ENCODE data around the gene ATP2A3.
A peak's percentile ranks its signal among the peaks of the same experiment; 100 is the strongest.

The ATP2A3 gene

GRCh38 chr17:3914312-3914670 is 49.9 kb downstream of the ATP2A3 start:
- DNase-seq (ENCODE audit: extremely low read depth in 1 of 2, low read depth in 1 of 2) = no peak

DNA sequence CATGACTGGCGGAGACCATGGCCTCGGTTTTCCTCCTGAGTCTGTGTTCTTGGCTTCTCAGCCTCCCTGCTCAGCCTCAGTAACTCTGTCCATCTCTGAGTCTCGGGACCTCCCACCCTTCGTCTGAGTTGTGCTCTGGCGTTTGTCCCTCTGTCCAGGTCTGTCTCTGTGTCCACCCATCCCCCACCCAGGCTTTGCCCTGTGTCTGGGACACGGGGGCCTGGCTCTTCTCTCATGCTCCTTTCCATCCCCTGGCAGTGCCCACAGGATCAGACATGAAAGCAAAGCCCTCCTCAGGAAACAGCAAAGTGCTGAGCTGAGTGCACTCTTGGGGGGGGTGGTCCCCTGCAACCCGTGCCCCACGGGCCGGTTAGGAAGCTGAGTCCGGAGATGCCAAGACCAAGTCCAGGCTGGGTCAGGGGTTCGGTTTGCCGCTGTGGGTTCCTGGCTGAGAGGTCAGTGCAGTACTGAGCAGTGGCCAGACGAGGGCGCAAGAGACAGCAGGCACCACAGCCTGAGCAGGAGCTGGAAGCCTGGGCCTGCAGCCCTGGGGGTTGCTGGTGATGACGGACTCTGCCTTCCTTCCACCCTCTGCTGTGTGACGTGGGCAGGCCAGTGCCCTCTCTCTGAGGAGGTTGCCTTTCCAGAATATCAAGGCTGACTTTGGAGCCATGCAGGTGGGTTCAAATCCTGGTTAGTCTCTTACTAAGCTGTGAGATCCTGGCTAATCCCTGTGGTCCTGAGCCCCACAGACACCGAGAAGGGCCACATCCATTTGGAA is 50.5 kb downstream of the ATP2A3 start:
- DNase-seq (ENCODE audit: extremely low read depth in 1 of 2, low read depth in 1 of 2) = peak; percentile 52 to 61

DNA sequence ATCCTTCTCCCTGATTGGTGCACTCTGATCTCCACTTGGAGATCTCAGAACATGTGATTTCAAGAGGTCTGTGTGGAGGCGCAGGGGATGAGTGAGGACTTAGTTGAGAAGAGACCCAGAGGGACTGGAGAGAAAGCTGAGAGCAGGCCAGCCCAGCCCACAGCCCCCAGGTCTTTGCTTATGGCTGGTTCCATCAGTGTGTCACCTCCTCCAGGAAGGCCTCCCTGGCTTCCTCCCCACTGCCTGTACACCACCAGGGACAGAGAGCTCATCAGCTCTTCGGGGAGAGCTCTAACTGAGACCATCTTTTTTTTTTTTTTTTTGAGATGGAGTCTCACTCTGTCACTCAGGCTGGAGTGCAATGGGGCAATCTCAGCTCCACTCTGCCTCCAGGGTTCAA is 51.4 kb downstream of the ATP2A3 start:
- DNase-seq (ENCODE audit: extremely low read depth in 1 of 2, low read depth in 1 of 2) = no peak

GRCh38 chr17:3911271-3912053 is 52.8 kb downstream of the ATP2A3 start:
- DNase-seq (ENCODE audit: extremely low read depth in 1 of 2, low read depth in 1 of 2) = peak in 1 of 2 donors; percentile 55

DNA sequence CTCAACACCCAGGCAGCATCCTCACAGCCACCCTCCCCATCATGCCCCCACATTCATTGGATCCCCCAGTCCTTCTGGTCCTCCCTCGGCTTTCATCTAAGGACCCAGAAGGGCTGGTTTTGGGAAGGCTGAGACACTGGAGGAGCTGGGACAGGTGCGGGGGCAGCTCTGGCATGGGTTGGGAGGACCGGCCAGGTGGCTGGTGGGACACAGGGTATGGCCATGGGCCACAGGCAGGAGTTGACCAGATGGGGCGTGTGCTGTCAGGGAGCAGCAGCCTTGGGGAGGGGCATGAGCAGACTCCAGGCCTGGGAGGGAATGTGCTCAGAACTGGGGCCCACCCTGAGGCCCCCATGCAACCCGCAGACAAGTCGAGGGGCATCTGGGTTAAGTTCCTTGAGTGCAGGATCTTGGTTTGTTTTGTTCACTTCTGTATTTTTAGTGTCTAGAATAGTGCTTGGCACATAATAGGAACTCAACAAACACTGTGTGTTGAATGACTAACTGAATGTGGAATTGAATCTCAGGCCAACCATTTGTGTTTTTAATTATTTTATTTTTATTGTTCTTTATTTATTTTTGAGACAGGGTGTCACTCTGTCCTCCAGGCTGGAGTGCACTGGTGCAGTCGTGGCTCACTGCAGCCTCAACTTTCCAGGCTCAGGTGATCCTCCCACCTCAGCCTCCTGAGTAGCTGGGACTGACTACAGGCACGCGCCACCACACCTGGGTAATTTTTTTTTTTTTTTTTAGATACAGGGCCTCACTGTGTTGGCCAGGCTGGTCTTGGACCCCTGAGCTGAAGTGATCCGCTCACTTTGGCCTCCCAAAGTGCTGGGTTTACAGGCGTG is 53.6 kb downstream of the ATP2A3 start:
- no peak for DNase-seq (ENCODE audit: extremely low read depth in 1 of 2, low read depth in 1 of 2)

- DNase-seq (ENCODE audit: extremely low read depth in 1 of 2, low read depth in 1 of 2) = no peak
Observed at GRCh38 chr17:3909257-3909656, 55.0 kb downstream of the ATP2A3 start.

GRCh38 chr17:3907483-3908216 is 56.6 kb downstream of the ATP2A3 start:
- no peak for DNase-seq (ENCODE audit: extremely low read depth in 1 of 2, low read depth in 1 of 2)

DNA sequence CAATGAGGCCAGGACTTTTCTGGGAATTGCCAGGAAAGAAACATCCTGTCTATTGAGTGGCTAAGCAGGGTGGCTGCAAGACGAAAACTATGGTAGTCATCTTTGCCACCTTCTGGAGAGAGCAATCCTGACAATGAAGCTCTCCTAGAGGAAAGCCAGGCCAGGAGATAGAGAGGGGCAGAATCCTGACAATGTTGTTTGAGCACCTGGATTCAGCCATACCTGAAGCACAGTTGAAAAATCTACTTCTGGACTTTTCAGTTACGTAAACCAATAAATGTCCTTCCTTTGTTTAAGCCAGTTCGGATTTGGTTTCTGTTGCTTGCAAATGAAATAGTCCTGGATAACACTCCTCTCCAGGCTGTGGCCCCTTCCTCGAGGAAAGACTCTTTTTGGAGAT is 57.4 kb downstream of the ATP2A3 start:
- DNase-seq (ENCODE audit: extremely low read depth in 1 of 2, low read depth in 1 of 2) = no peak

DNA sequence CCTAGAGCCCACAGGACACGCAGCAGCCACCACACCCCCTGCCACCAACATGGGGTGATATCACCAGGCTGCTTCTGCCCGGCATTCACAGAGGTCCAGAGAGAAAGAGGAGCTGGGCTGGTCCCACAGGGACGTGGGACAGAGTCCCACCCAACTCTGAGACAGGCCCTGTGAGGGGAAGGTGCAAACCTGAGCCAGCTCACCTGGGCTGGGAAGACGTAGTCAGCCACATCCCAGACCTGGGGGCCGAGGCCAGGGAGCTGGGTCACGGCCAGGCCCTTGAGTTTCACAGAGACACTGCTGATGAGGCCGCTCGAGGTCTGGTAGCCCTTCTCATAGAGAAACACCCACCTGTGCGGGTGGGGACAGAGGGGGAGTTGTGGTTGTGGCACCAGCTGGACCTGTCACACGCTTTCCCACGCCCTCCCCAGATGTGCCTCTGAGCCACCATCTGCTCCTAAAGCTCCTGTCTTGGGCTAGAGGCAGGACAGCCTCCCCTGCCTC is 59.2 kb downstream of the ATP2A3 start:
- DNase-seq (ENCODE audit: extremely low read depth in 1 of 2, low read depth in 1 of 2) = no peak

DNA sequence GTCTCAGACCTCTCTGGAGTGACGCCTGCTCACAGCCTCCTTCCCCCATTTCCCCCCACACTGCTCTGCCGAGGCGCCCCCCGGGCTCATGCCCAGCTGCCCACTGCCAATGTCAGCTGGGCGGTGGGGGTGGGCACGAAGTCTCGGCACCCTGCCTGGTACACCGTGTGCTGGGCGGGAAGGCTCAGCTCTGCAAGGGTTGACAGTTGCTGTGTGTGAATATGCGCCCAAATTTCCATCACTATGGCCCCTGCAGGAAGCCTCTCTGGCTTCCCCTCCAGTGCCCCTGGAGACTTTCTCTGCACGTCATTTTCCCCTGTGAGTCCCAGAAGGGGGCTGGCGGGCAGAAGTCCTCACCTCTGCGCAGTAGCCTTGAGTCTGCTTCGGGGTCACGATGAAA is 59.7 kb downstream of the ATP2A3 start:
- no peak for DNase-seq (ENCODE audit: extremely low read depth in 1 of 2, low read depth in 1 of 2)

GRCh38 chr17:3903881-3904290 is 60.4 kb downstream of the ATP2A3 start:
- no peak for DNase-seq (ENCODE audit: extremely low read depth in 1 of 2, low read depth in 1 of 2)

GRCh38 chr17:3903051-3903825 is 61.0 kb downstream of the ATP2A3 start:
- no peak for DNase-seq (ENCODE audit: extremely low read depth in 1 of 2, low read depth in 1 of 2)

- DNase-seq (ENCODE audit: extremely low read depth in 1 of 2, low read depth in 1 of 2) = no peak
Observed at GRCh38 chr17:3900646-3901045, 63.6 kb downstream of the ATP2A3 start.

GRCh38 chr17:3897731-3898130 is 66.5 kb downstream of the ATP2A3 start:
- DNase-seq (ENCODE audit: extremely low read depth in 1 of 2, low read depth in 1 of 2) = no peak

DNA sequence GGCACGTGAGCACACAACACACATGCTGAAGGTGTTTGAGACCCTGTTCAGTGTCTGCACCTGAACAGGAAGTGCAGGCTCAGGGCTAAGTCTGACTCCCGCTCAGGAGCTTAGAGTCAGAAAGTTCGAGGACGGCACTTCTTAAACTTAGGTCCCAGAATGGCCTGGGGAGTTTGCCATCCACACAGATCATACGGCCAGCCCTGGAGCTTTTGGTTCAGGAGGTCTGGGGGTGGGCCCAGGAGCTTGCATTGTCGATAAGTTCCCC is 67.3 kb downstream of the ATP2A3 start:
- DNase-seq (ENCODE audit: extremely low read depth in 1 of 2, low read depth in 1 of 2) = no peak

- DNase-seq (ENCODE audit: extremely low read depth in 1 of 2, low read depth in 1 of 2) = no peak
Observed at GRCh38 chr17:3896108-3896967, 67.9 kb downstream of the ATP2A3 start.

DNA sequence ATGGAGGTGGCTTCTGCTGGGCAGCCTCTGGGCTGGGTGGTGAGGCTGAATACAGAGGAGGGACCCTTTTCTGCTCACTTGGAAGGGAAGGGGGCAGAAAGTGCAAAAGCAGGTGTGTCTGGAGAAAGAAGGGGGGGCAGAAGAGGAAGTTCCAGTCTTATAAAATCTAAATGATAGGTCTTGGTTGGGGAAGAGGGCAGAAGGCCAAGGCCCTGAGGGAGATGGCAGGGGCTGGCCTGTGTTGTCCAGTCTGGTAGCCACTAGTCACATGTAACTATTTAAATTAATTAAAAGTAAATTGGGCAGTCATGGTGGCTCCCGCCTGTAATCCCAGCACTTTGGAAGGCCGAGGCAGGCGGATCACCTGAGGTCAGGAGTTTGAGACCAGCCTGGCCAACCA is 68.9 kb downstream of the ATP2A3 start:
- DNase-seq (ENCODE audit: extremely low read depth in 1 of 2, low read depth in 1 of 2) = no peak

- DNase-seq (ENCODE audit: extremely low read depth in 1 of 2, low read depth in 1 of 2) = no peak
Observed at GRCh38 chr17:3894911-3895343, 69.3 kb downstream of the ATP2A3 start.

GRCh38 chr17:3894188-3894587 is 70.0 kb downstream of the ATP2A3 start:
- no peak for DNase-seq (ENCODE audit: extremely low read depth in 1 of 2, low read depth in 1 of 2)

All from activated CD8-positive, alpha-beta memory T cell treated with anti-CD3 and anti-CD28 coated beads for 1 hour (primary cell).